IMR-90 (cell line): Measurements from ENCODE around the gene PTGS1. TPM values are rescaled to one million over a fixed set of nuclear protein-coding genes. Genes with fewer than 3 reads are reported as not detected.

Experiments used
- ATAC-seq: fragments of 200-7000 bp; cut with Tn5 transposase; 2 replicates; pipeline ENCODE4 v1.9.1; 2020; ENCODE audit warnings: low read depth, mild to moderate bottlenecking, moderate library complexity
- BruUV-seq: library from RNA; stranded (reverse); fragments of 400-500 nt; replicated peaks from 2 replicates; lab custom pipeline; 2021; lab: Mats Ljungman, UMichigan
- CTCF ChIA-PET: fragments of 300-600 bp; formaldehyde crosslinking; extraction: SDS; loops from one replicate; lab custom pipeline; 2021; ENCODE audit warnings: antibody characterized with exemption; lab: Yijun Ruan, JAX
- POLR2A ChIA-PET: fragments of 300-600 bp; sonication (Branson Sonifier 250); formaldehyde crosslinking; loops from one replicate; lab custom pipeline; 2022; ENCODE audit warnings: antibody characterized with exemption; ENCODE audit not compliant: unreplicated experiment; lab: Charles Lee
- DNase-seq: peaks from one replicate; pipeline ENCODE4 v3.0.0; 2013
- H2AFZ ChIP-seq: replicated peaks from 2 replicates; pipeline ENCODE3; 2013; ENCODE audit warnings: low read length, mild to moderate bottlenecking; ENCODE audit not compliant: poor library complexity
- H2AK5ac ChIP-seq: 2 replicates; pipeline ENCODE4 v1.6.1; 2013; ENCODE audit warnings: low read depth, low read length, inconsistent platforms
- H2AK9ac ChIP-seq: replicated peaks from 2 replicates; pipeline ENCODE3; 2013; ENCODE audit warnings: mild to moderate bottlenecking, low read depth, low read length, moderate library complexity; ENCODE audit not compliant: poor library complexity
- H2BK120ac ChIP-seq: 2 replicates; pipeline ENCODE4 v1.6.1; 2013; ENCODE audit warnings: low read depth, low read length, inconsistent platforms
- H2BK15ac ChIP-seq: 3 replicates; pipeline ENCODE4 v1.6.1; 2013; ENCODE audit warnings: low read depth, low read length, inconsistent platforms
- H2BK20ac ChIP-seq: 2 replicates; pipeline ENCODE4 v1.6.1; 2013; ENCODE audit warnings: low read depth, mild to moderate bottlenecking, inconsistent platforms, low read length, moderate library complexity
- H2BK5ac ChIP-seq: 2 replicates; pipeline ENCODE4 v1.6.1; 2013; ENCODE audit warnings: mild to moderate bottlenecking, low read depth, low read length, inconsistent platforms; ENCODE audit not compliant: poor library complexity, severe bottlenecking
- H3K14ac ChIP-seq: replicated peaks from 2 replicates; pipeline ENCODE4 v1.6.1; 2013; ENCODE audit warnings: low read depth, low read length, inconsistent platforms
- H3K18ac ChIP-seq: 2 replicates; pipeline ENCODE4 v1.6.1; 2013; ENCODE audit warnings: low read depth, low read length, control low read depth
- H3K23ac ChIP-seq: 2 replicates; pipeline ENCODE4 v1.6.1; 2013; ENCODE audit warnings: low read depth, low read length, inconsistent platforms
- H3K27ac ChIP-seq: 2 replicates; pipeline ENCODE4 v1.5.1; 2013; ENCODE audit warnings: mild to moderate bottlenecking, control low read depth, low read length; ENCODE audit not compliant: insufficient read depth
- H3K27me3 ChIP-seq: 2 replicates; pipeline ENCODE4 v1.6.1; 2013; ENCODE audit warnings: low read length; ENCODE audit not compliant: control insufficient read depth, insufficient read depth
- H3K36me3 ChIP-seq: 2 replicates; pipeline ENCODE4 v1.6.1; 2013; ENCODE audit warnings: low read length, mixed read lengths; ENCODE audit not compliant: control insufficient read depth, insufficient read depth
- H3K4ac ChIP-seq: 2 replicates; pipeline ENCODE4 v1.6.1; 2013; ENCODE audit warnings: low read depth, low read length, inconsistent platforms
- H3K4me1 ChIP-seq: 2 replicates; pipeline ENCODE4 v1.6.1; 2013; ENCODE audit warnings: low read length, mixed read lengths; ENCODE audit not compliant: control insufficient read depth, insufficient read depth
- H3K4me2 ChIP-seq: 2 replicates; pipeline ENCODE4 v1.6.1; 2013; ENCODE audit warnings: low read depth, mild to moderate bottlenecking, control low read depth, low read length, moderate library complexity
- H3K4me3 ChIP-seq: 2 replicates; pipeline ENCODE4 v1.5.1; 2013; ENCODE audit warnings: low read depth, mild to moderate bottlenecking, control low read depth, low read length, moderate library complexity; ENCODE audit not compliant: insufficient read depth
- H3K56ac ChIP-seq: 2 replicates; pipeline ENCODE4 v1.6.1; 2013; ENCODE audit warnings: low read length, inconsistent platforms; ENCODE audit not compliant: insufficient read depth; ENCODE audit errors: extremely low read depth
- H3K79me1 ChIP-seq, 2 experiments: 2 replicates each; pipeline ENCODE4 v1.6.1; 2013; ENCODE audit warnings: low read length in 2 of 2, inconsistent platforms in 1 of 2, low read depth in 1 of 2
- H3K9ac ChIP-seq: 2 replicates; pipeline ENCODE4 v1.6.1; 2013; ENCODE audit warnings: low read depth, low read length, control low read depth
- H3K9me1 ChIP-seq: 2 replicates; pipeline ENCODE4 v1.6.1; 2013; ENCODE audit warnings: low read length, inconsistent platforms; ENCODE audit not compliant: insufficient read depth
- H3K9me3 ChIP-seq: 2 replicates; pipeline ENCODE4 v1.6.1; 2013; ENCODE audit warnings: low read length; ENCODE audit not compliant: control insufficient read depth, insufficient read depth
- H4K20me1 ChIP-seq: 2 replicates; pipeline ENCODE4 v1.6.1; 2013; ENCODE audit warnings: low read length, inconsistent platforms; ENCODE audit not compliant: insufficient read depth
- H4K5ac ChIP-seq: 2 replicates; pipeline ENCODE4 v1.6.1; 2013; ENCODE audit warnings: mild to moderate bottlenecking, low read depth, low read length, control low read depth
- H4K8ac ChIP-seq, 2 experiments: 2 replicates each; pipeline ENCODE4 v1.6.1; 2013; ENCODE audit warnings: low read depth in 2 of 2, low read length in 2 of 2, control low read depth in 1 of 2, inconsistent platforms in 1 of 2
- H4K91ac ChIP-seq: 2 replicates; pipeline ENCODE4 v1.6.1; 2013; ENCODE audit warnings: low read depth, low read length, inconsistent platforms; ENCODE audit not compliant: insufficient read depth
- BHLHE40 ChIP-seq: fragments of 150-350 bp; IDR thresholded peaks from 2 replicates; pipeline ENCODE4 v1.6.1; 2016; ENCODE audit warnings: mild to moderate bottlenecking, low read depth, low read length
- CHD1 ChIP-seq: IDR thresholded peaks from 2 replicates; pipeline ENCODE4 v1.6.1; 2012; ENCODE audit warnings: low read depth, low read length, improper control_type of control experiment
- FOS ChIP-seq: fragments of 150-350 bp; IDR thresholded peaks from 2 replicates; pipeline ENCODE4 v1.6.1; 2016; ENCODE audit warnings: low read depth, low read length
- MAFK ChIP-seq: IDR thresholded peaks from 2 replicates; pipeline ENCODE4 v1.6.1; 2012; ENCODE audit warnings: low read depth, low read length, improper control_type of control experiment
- RAD21 ChIP-seq: IDR thresholded peaks from 2 replicates; pipeline ENCODE4 v1.6.1; 2012; ENCODE audit warnings: low read length, improper control_type of control experiment
- RCOR1 ChIP-seq: IDR thresholded peaks from 2 replicates; pipeline ENCODE4 v1.6.1; 2012; ENCODE audit warnings: mild to moderate bottlenecking, low read length, improper control_type of control experiment; ENCODE audit not compliant: insufficient replicate concordance
- whole genome bisulfite sequencing, 2 experiments: methylation state at CpG; one replicate each; pipeline versions ENCODE4 v1.1.5 to v1.1.7; 2013; ENCODE audit warnings: missing lambda C conversion rate in 2 of 2; ENCODE audit not compliant: insufficient read length in 1 of 2; ENCODE audit errors: extremely low coverage in 2 of 2; 5-methylcytosine and 5-hydroxymethylcytosine counted together
- dilution Hi-C: fragments of 300-500 bp; cut with HindIII; formaldehyde crosslinking; loops from one replicate; pipeline ENCODE4 v1.14.3; 2018; ENCODE audit warnings: low sequenced_read_pairs; ENCODE audit not compliant: unreplicated experiment
- in situ Hi-C: fragments of 300-500 bp; cut with MboI; formaldehyde crosslinking; loops from 3 replicates; pipeline ENCODE4 v1.14.3; 2019; ENCODE audit warnings: low sequenced_read_pairs, inconsistent platforms, mixed read lengths
- intact Hi-C: fragments of 100-400 bp; cut with micrococcal nuclease; formaldehyde crosslinking; loops from 2 replicates; pipeline ENCODE4 v1.10.0; 2022
- polyA plus RNA-seq, 3 experiments: library from polyadenylated mRNA; depleted of rRNA; stranded (reverse); fragments of >200 nt; gene quantifications; 2 replicates each; pipeline ENCODE4 v1.2.3, GENCODE V29; 2012; ENCODE audit warnings: low replicate concordance in 1 of 3
- total RNA-seq: library from RNA; depleted of rRNA; stranded (reverse); fragments of >200 nt; gene quantifications from 2 replicates; pipeline ENCODE4 v1.2.3, GENCODE V29; 2012
- TF ChIP-seq, protein P1 (sequence below): fragments of 150-350 bp; IDR thresholded peaks from 2 replicates; pipeline ENCODE4 v1.6.1; 2016; ENCODE audit warnings: low read depth, mild to moderate bottlenecking, low read length, moderate library complexity, borderline replicate concordance

Gene PTGS1
- total and polyA plus RNA-seq, 2 of the 4 experiments (the other 2 are of a cell fraction): 24.7 to 38.3 TPM

- ChIA-PET CTCF (interaction anchor here (1.2 kb wide), 1 partner anchor 47 kb away, joined by 4 read pairs; no protein-coding TSS in a partner anchor), POLR2A (no interaction called here)
- Histone ChIP-seq H2BK120ac (peak overlapping the region; percentile 21; the same call in 1 of the 2 replicates), H3K4ac (peak overlapping the region; percentile 1; the same call in 1 of the 2 replicates), H4K91ac (peak overlapping the region; percentile 9; the same call in 1 of the 2 replicates), H3K27ac (no peak overlapping the region), H2BK5ac (no peak overlapping the region), H3K36me3 (peaks cover 15% of the 10 kb centered on the region), H3K14ac (no peak overlapping the region), H2AFZ (no peak overlapping the region), H3K79me1 (no peaks in the 10 kb centered on the region), H4K8ac (no peak overlapping the region), H3K4me3 (no peak overlapping the region), H3K56ac (no peak overlapping the region), H4K5ac (no peak overlapping the region), H3K4me2 (no peak overlapping the region), H3K4me1 (peaks cover 21% of the 10 kb centered on the region), H2BK15ac (0 out of 3 replicates have a peak overlapping the region, but pooled peaks have one; percentile 74), H3K18ac (no peak overlapping the region), H2AK5ac (peak overlapping the region; percentile 36; the same call in 1 of the 2 replicates), H3K9me1 (peaks cover 26% of the 10 kb centered on the region), H3K9me3 (no peaks in the 10 kb centered on the region), H3K27me3 (no peaks in the 10 kb centered on the region), H2BK20ac (no peak overlapping the region; the same call in 1 of the 2 replicates), H2AK9ac (no peak overlapping the region), H3K23ac (no peak overlapping the region), H3K9ac (no peak overlapping the region), H4K20me1 (no peaks in the 10 kb centered on the region)
- in situ Hi-C loops: no loop called here
- no peak for ATAC-seq
- intact Hi-C loops: no loop called here
- no peak for TF ChIP-seq RCOR1
- TF ChIP-seq, protein P1, sequence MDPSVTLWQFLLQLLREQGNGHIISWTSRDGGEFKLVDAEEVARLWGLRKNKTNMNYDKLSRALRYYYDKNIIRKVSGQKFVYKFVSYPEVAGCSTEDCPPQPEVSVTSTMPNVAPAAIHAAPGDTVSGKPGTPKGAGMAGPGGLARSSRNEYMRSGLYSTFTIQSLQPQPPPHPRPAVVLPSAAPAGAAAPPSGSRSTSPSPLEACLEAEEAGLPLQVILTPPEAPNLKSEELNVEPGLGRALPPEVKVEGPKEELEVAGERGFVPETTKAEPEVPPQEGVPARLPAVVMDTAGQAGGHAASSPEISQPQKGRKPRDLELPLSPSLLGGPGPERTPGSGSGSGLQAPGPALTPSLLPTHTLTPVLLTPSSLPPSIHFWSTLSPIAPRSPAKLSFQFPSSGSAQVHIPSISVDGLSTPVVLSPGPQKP: no peak
- TF ChIP-seq MAFK: no peak
- TF ChIP-seq CHD1: no peak
- TF ChIP-seq RAD21: no peak
- TF ChIP-seq BHLHE40: no peak
- TF ChIP-seq FOS: no peak
- no peak for DNase-seq
- no CpG with 5 or more reads among the region's 2 CpGs for WGBS, 2 experiments
- dilution Hi-C loops: no loop called here
- no TSS peak for BruUV-seq
Observed at GRCh38 chr9:122397749-122398148, 26.9 kb downstream of the PTGS1 start.
